ENCODE measurements around the gene TUBGCP3.
"Not testable (repeated sequence)": the region's sequence is repeated elsewhere in the genome, so short reads cannot be mapped to it uniquely, and the experiment has no call there.

The TUBGCP3 gene

GRCh38 chr13:112587764-112588489 is at the start of gene TUBGCP3:
Gene TUBGCP3, minus strand, starts transcription at chr13:112588153. Its CDS starts 173 bp downstream, at chr13:112587980.
- peak; percentile 54 for DNase-seq (ENCODE audit: low read depth)

GRCh38 chr13:112637017-112637801 is 49.3 kb upstream of the TUBGCP3 start:
- DNase-seq (ENCODE audit: low read depth) = no peak

GRCh38 chr13:112636401-112636975 is 48.5 kb upstream of the TUBGCP3 start:
- no peak for DNase-seq (ENCODE audit: low read depth)

- no peak for DNase-seq (ENCODE audit: low read depth)
Measured at GRCh38 chr13:112635323-112635722, 47.4 kb upstream of the TUBGCP3 start.

GRCh38 chr13:112634102-112634501 is 46.1 kb upstream of the TUBGCP3 start:
- no peak for DNase-seq (ENCODE audit: low read depth)

GRCh38 chr13:112630226-112630625 is 42.3 kb upstream of the TUBGCP3 start:
- not testable (repeated sequence) for DNase-seq (ENCODE audit: low read depth)

- DNase-seq (ENCODE audit: low read depth) = no peak
Measured at GRCh38 chr13:112629161-112629560, 41.2 kb upstream of the TUBGCP3 start.

GRCh38 chr13:112627613-112628012 is 39.7 kb upstream of the TUBGCP3 start:
- not testable (repeated sequence) for DNase-seq (ENCODE audit: low read depth)

- DNase-seq (ENCODE audit: low read depth) = no peak
Measured at GRCh38 chr13:112627161-112627560, 39.2 kb upstream of the TUBGCP3 start.

- DNase-seq (ENCODE audit: low read depth) = no peak
Measured at GRCh38 chr13:112626761-112627160, 38.8 kb upstream of the TUBGCP3 start.

- DNase-seq (ENCODE audit: low read depth) = no peak
Measured at GRCh38 chr13:112626124-112626523, 38.2 kb upstream of the TUBGCP3 start.

GRCh38 chr13:112625698-112626097 is 37.7 kb upstream of the TUBGCP3 start:
- DNase-seq (ENCODE audit: low read depth) = no peak

GRCh38 chr13:112624602-112625430 is 36.9 kb upstream of the TUBGCP3 start:
- no peak for DNase-seq (ENCODE audit: low read depth)

GRCh38 chr13:112624040-112624439 is 36.1 kb upstream of the TUBGCP3 start:
- DNase-seq (ENCODE audit: low read depth) = no peak

- DNase-seq (ENCODE audit: low read depth) = no peak
Measured at GRCh38 chr13:112623051-112623711, 35.2 kb upstream of the TUBGCP3 start.

GRCh38 chr13:112622375-112622774 is 34.4 kb upstream of the TUBGCP3 start:
- no peak for DNase-seq (ENCODE audit: low read depth)

- no peak for DNase-seq (ENCODE audit: low read depth)
Measured at GRCh38 chr13:112619730-112620631, 32.0 kb upstream of the TUBGCP3 start.

- no peak for DNase-seq (ENCODE audit: low read depth)
Measured at GRCh38 chr13:112618501-112618900, 30.5 kb upstream of the TUBGCP3 start.

- DNase-seq (ENCODE audit: low read depth) = no peak
Measured at GRCh38 chr13:112617754-112618375, 29.9 kb upstream of the TUBGCP3 start.
